GM12891 (cell line): Measurements from ENCODE around the gene F10.

Experiments used
- PAX5 ChIP-seq: IDR thresholded peaks from 2 replicates; pipeline ENCODE4 v1.6.1; 2011; ENCODE audit warnings: low read length, moderate library complexity, mild to moderate bottlenecking; ENCODE audit not compliant: insufficient read depth, severe bottlenecking
- POLR2A ChIP-seq: IDR thresholded peaks from 2 replicates; pipeline ENCODE4 v1.6.1; 2011; ENCODE audit warnings: low read depth, low read length, control low read depth
- POLR2AphosphoS5 ChIP-seq: IDR thresholded peaks from 2 replicates; pipeline ENCODE4 v1.6.1; 2011; ENCODE audit warnings: low read depth, low read length, control low read depth
- POU2F2 ChIP-seq: IDR thresholded peaks from 2 replicates; pipeline ENCODE4 v1.6.1; 2011; ENCODE audit warnings: low read depth, mild to moderate bottlenecking, control low read depth, low read length, moderate library complexity
- SPI1 ChIP-seq: IDR thresholded peaks from 2 replicates; pipeline ENCODE4 v1.6.1; 2011; ENCODE audit warnings: low read depth, low read length, control low read depth
- TAF1 ChIP-seq: IDR thresholded peaks from 2 replicates; pipeline ENCODE4 v1.6.1; 2011; ENCODE audit warnings: low read depth, low read length, control low read depth

DNA sequence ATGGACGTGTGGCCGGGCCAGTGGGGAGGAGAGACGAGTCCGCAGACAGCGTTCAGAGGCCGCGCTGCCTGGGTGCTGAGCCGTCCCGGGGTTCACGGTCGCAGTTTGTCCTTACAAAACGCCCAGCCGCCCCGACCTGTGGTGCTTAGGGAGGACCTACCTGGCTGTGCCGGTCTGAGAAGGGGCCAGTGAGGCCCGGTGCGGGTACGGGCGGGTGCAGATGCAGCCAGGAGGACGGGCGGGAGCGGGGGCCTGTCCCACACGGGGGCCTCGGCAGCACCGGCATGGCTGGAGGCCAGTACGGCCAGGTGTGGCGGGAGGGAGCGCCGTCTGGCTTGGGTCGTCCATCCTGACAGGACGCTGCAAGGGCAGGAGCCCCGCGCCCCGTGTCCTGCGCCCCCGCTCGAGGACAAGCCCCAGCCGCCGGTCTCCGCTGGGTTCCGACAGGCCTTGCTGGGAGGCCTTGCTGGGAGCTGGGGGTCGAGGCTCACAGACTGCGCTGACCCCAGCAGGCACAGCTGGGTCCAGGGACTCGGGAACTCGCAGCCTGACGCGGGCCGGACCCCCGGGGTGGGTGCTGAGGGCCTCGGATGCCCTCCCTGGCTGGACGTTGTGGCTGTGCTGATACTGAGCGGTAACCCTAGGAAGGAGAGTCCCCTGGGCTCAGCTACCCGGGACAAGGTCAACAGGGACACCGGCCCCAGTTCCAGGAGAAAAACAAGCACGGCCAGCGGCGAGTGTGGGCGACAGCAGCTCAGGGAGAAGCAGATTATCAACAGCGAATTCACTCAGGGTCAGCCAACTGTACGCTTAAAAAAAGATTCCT is 30.6 kb downstream of the F10 start:
- TF ChIP-seq POLR2A: no peak
- no peak for TF ChIP-seq POLR2AphosphoS5
- TF ChIP-seq TAF1: no peak
- no peak for TF ChIP-seq POU2F2
- no peak for TF ChIP-seq PAX5
- no peak for TF ChIP-seq SPI1
